K562 treated with DMSO at 1 percent for 24 hours (cell line): ENCODE measurements around the gene PAIP1. TPM values are rescaled to one million over a fixed set of nuclear protein-coding genes. Genes with fewer than 3 reads are reported as not detected.

Experiments
- total RNA-seq: library from RNA; unstranded; fragments of 300-600 nt; gene quantifications from 2 replicates; pipeline ENCODE4 v1.2.3, GENCODE V29; 2022; ENCODE audit warnings: low read depth; ENCODE audit not compliant: insufficient read depth

Gene PAIP1, protein sequence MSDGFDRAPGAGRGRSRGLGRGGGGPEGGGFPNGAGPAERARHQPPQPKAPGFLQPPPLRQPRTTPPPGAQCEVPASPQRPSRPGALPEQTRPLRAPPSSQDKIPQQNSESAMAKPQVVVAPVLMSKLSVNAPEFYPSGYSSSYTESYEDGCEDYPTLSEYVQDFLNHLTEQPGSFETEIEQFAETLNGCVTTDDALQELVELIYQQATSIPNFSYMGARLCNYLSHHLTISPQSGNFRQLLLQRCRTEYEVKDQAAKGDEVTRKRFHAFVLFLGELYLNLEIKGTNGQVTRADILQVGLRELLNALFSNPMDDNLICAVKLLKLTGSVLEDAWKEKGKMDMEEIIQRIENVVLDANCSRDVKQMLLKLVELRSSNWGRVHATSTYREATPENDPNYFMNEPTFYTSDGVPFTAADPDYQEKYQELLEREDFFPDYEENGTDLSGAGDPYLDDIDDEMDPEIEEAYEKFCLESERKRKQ
- 66.1 and 68.8 TPM in 2 replicates for total RNA-seq

GRCh38 chr5:43556857-43557542, at the start of gene PAIP1:
Gene PAIP1 (minus strand): TSS chr5:43557077. CDS start chr5:43556846, 231 bp downstream.

DNA sequence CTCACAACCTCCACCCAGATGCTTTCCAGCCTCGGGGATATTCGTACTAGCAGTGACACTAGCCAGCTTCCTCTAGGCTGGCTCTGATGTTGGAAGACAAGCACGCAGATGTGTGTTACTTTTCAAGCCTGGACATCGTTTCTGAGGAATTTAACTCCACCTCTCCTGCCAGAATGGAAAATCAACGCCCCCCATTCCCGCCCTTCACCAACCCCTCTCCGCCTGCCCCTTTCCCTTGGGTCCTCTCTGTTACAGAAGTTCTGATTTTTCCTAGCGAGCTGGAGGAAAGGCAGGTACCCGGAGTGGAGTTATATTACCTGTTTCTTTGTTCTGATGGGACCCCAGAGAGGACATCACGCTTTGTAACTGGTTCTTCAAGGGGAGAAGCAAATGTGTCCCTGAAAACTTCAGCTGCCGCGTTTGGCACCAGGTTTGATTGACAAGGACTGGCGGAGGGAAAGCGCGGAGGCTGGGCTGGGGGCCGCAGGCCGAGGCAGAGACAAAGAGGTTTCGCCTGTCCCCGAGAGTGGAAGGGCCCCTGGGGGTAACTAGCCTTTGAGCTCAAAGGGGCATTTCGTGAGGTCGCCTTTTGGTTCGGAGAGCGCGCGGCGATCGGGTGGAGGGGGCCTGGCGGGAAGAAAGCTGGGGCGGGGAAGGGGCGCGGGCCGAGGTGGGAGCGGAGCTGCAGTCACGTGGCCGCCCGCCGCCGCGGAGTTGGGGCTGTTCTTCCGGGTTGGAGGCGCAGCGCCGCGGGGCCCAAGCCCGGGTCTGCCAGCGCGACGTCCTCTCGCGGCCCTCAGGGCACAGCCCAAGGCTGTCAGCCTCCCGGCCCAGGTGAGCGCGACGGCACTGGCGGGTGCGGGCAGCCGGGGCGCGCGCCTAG, 45.8 kb upstream of the PAIP1 start, which contains the start of gene NNT:
NNT (plus strand) TSS at position 720 of the 883 bp plus-strand sequence. CDS start 6,016 bp downstream, outside the sequence.

DNA sequence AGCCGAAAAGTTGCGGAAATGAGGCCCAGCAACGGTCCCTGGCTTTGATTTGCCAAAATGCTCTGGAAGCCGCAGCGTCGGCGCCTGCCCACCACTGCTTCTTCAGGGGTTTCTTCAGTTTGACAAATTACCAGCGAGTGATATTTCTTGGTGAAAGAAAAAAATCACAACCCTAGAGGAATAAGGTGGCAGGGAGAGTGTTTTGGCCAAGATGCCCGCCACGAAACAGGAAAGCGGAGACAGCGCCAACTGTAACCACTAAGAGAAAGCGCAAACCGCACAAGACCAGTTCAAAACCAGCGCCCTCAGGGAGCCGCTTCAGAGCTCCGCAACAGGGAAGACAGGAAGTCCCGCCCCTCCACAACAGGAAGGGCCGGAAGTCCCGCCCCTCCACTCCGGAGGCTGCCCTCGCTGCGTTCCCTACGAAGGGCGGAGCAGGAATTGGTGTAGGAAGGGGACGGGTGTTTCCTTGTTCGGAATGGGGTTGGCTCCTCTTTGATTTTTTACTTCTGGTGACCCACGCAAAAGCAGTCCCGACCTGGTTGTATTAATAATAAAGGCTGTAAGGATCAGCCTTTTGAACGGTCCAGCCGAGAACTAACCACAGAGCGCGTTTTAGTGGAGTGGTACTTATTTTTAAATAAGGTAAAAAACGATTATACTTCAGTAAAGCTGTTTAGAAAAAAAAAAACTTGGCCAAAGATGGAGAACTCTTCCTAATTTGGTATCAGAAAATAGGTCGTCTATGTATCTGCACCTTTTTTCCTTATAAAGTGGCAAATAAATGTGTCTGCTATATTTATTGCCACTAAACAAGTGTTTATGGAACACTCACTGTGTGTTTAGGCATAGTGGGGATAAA, 41.8 kb downstream of the PAIP1 start, which contains the start of gene C5orf34:
C5orf34 (minus strand) TSS at position 333 of the 862 bp plus-strand sequence. CDS start 5,809 bp downstream, outside the sequence.

DNA sequence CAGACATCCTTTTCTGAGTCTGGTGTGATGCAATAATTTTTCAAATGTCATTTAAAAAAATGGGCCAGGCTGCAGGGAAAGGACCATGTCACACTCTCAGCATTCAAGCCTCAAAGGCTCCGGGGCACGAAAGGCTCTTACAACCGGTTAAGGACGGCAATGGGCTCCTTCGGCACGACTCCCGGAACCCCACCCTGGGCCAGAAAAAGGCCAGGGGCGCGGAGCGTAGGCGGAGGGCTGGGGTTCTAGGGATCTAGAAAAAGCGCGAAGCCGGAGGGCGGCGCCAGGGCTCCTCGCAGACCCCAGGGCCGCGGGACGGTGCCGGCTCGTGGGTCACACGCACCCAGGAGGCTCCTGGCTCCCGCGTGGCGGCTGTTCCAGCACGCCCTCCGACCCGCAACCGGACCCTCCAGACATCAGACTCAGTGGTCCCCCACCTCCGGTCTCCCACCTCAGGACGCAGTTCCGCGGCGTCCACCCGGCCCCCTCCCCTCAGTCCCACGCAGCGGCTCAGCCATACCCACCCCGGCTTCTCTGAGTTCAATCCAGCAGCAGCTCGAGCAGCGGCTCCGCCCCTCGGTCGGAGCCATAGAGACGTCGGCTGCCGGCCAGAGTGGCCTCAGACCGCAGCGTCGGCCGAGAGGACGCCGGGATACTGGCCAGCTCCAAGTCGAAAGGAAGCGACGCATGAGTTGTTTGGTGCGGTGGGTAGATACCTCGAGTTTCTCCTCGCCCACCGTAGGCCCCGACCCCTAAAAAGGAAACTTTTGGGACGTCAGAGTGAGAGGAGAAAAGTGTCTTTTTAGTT, 73.4 kb downstream of the PAIP1 start, which contains the start of gene TMEM267:
TMEM267 (minus strand) TSS at position 568 of the 808 bp plus-strand sequence. CDS start 29,896 bp downstream, outside the sequence.

Other genes with a start within 250 kb of the PAIP1 start
- gene HMGCS1, start 243.7 kb downstream of the PAIP1 start, total RNA-seq, result 16.3 and 29.2 TPM in 2 replicates
- gene CCL28, start 144.7 kb downstream of the PAIP1 start, total RNA-seq, result not detected in 2 replicates
- gene TMEM267, start 73.2 kb downstream of the PAIP1 start, total RNA-seq, result 6.0 and 6.2 TPM in 2 replicates
- gene C5orf34, start 41.9 kb downstream of the PAIP1 start, total RNA-seq, result 3.8 and 6.2 TPM in 2 replicates
- 25.4 and 31.8 TPM in 2 replicates for gene NNT, start 46.1 kb upstream of the PAIP1 start, total RNA-seq